Esophagus muscularis mucosa (tissue), 4 donors: ENCODE measurements around the gene PSKH1. TPM values are rescaled to one million over a fixed set of nuclear protein-coding genes. Genes with fewer than 3 reads are reported as not detected.

Experiments
- DNase-seq: peaks from one replicate; pipeline ENCODE4 v3.0.0-alpha.2; 2017; ENCODE audit errors: extremely low spot score
- H3K27ac ChIP-seq, 4 donors: fragments of 200-600 bp; sonication (generic); replicated peaks in 1 of 4; 1 replicate in 3 of 4; 2 replicates in 1 of 4; pipeline ENCODE4 v1.5.1; 2016 to 2019; ENCODE audit warnings: mild to moderate bottlenecking in 1 of 4
- H3K27me3 ChIP-seq, 4 donors: fragments of 200-600 bp; sonication (generic); one replicate each; pipeline versions ENCODE4 v1.5.1 to v1.6.0; 2016 to 2019
- H3K36me3 ChIP-seq, 4 donors: fragments of 200-600 bp; sonication (generic); one replicate each; pipeline ENCODE4 v1.5.1; 2016 to 2019
- H3K4me1 ChIP-seq, 4 donors: fragments of 200-600 bp; sonication (generic); one replicate each; pipeline ENCODE4 v1.5.1; 2016 to 2019
- H3K4me3 ChIP-seq, 4 donors: fragments of 200-600 bp; sonication (generic); 1 replicate in 2 of 4; 2 replicates in 2 of 4; pipeline ENCODE4 v1.5.1; 2016 to 2019; ENCODE audit warnings: mild to moderate bottlenecking in 4 of 4, moderate library complexity in 1 of 4
- H3K9me3 ChIP-seq, 4 donors: fragments of 200-600 bp; sonication (generic); 1 replicate in 3 of 4; 2 replicates in 1 of 4; pipeline ENCODE4 v1.5.1; 2016 to 2019
- CTCF ChIP-seq, 3 experiments: fragments of 200-600 bp in 2 of 3; fragments of 450-650 bp in 1 of 3; sonication (generic) in 2 of 3; IDR thresholded peaks; one replicate each; pipeline ENCODE4 v1.5.1; 2017 to 2019; ENCODE audit warnings: antibody characterized with exemption in 3 of 3, mild to moderate bottlenecking in 2 of 3, moderate library complexity in 1 of 3
- EP300 ChIP-seq: sonication (generic); formaldehyde crosslinking; IDR thresholded peaks from one replicate; pipeline ENCODE4 v1.6.1; 2017; ENCODE audit warnings: antibody characterized with exemption
- POLR2A ChIP-seq: fragments of 450-650 bp; IDR thresholded peaks from one replicate; pipeline ENCODE4 v1.6.1; 2017; ENCODE audit warnings: antibody characterized with exemption, moderate library complexity, mild to moderate bottlenecking, low read depth
- POLR2AphosphoS5 ChIP-seq, 2 donors: sonication (generic); formaldehyde crosslinking; IDR thresholded peaks; one replicate each; pipeline ENCODE4 v1.6.1; 2017; ENCODE audit warnings: antibody characterized with exemption in 2 of 2
- WGBS: methylation state at CpG from one replicate; pipeline ENCODE4 v1.1.5; 2018; 5-methylcytosine and 5-hydroxymethylcytosine counted together
- intact Hi-C: fragments of 100-400 bp; cut with DNase I; formaldehyde crosslinking; loops from one replicate; pipeline ENCODE4 v1.15.1; 2023
- total RNA-seq, 4 donors: library from RNA; depleted of rRNA; stranded (reverse); fragments of >200 nt; gene quantifications; one replicate each; pipeline versions ENCODE4 v1.1.0 to v1.2.1, GENCODE V29; 2016

PSKH1 gene
- total RNA-seq, 4 donors from 2014 or later = 16.1 to 35.4 (median 26.4) TPM

GRCh38 chr16:67951485-67951884 is 58.4 kb downstream of the PSKH1 start:
- intact Hi-C loops = no loop called here
- peak; percentile 14 to 21 for TF ChIP-seq POLR2AphosphoS5 (IDR thresholded peaks at IDR 0.05)
- no peak for TF ChIP-seq EP300
- H3K27me3 ChIP-seq = no peaks in the 10 kb centered on the region
- H3K4me3 ChIP-seq = no peak overlapping the region
- no peak for DNase-seq
- no peaks in the 10 kb centered on the region for H3K9me3 ChIP-seq
- WGBS = 60% methylated on average over 2 of the region's 12 CpGs
- peaks cover 79 to 100% (median 99%) of the 10 kb centered on the region in 4 donors for H3K36me3 ChIP-seq
- peaks cover 13 to 50% (median 40%) of the 10 kb centered on the region in 4 donors for H3K4me1 ChIP-seq
- H3K27ac ChIP-seq = peak overlapping the region; percentile 44 to 64 (median 46)

- H3K27ac ChIP-seq = peak overlapping the region in 1 of 4 donors; percentile 26
- intact Hi-C loops = no loop called here
- TF ChIP-seq POLR2A = no peak
- no peak for TF ChIP-seq POLR2AphosphoS5 (IDR thresholded peaks at IDR 0.05)
- TF ChIP-seq CTCF (IDR thresholded peaks at IDR 0.05) = no peak
- no peak for TF ChIP-seq EP300
- no peaks in the 10 kb centered on the region for H3K27me3 ChIP-seq
- no peaks in the 10 kb centered on the region for H3K9me3 ChIP-seq
- H3K36me3 ChIP-seq = peaks cover 63 to 100% (median 96%) of the 10 kb centered on the region in 4 donors
- WGBS = 89% methylated on average over 8 of the region's 8 CpGs
- H3K4me3 ChIP-seq = no peak overlapping the region
- DNase-seq = no peak
- peaks cover 20 to 44% (median 40%) of the 10 kb centered on the region in 4 donors for H3K4me1 ChIP-seq
Measured at GRCh38 chr16:67953641-67954375, 60.8 kb downstream of the PSKH1 start.

- H3K4me3 ChIP-seq = no peak overlapping the region
- H3K27me3 ChIP-seq = no peaks in the 10 kb centered on the region
- 84% methylated on average over 3 of the region's 10 CpGs for WGBS
- H3K36me3 ChIP-seq = peaks cover 55 to 100% (median 93%) of the 10 kb centered on the region in 4 donors
- H3K4me1 ChIP-seq = peaks cover 27 to 52% (median 48%) of the 10 kb centered on the region in 4 donors
- intact Hi-C loops = no loop called here
- TF ChIP-seq POLR2AphosphoS5 (IDR thresholded peaks at IDR 0.05) = no peak
- TF ChIP-seq CTCF (IDR thresholded peaks at IDR 0.05) = no peak
- no peak for TF ChIP-seq EP300
- TF ChIP-seq POLR2A = no peak
- DNase-seq = no peak
- no peaks in the 10 kb centered on the region for H3K9me3 ChIP-seq
- H3K27ac ChIP-seq = peak overlapping the region in 2 of 4 donors; percentile 18 to 26
Measured at GRCh38 chr16:67954421-67955196, 61.6 kb downstream of the PSKH1 start.

- no peak for DNase-seq
- intact Hi-C loops = no loop called here
- peaks cover 44 to 56% (median 55%) of the 10 kb centered on the region in 4 donors for H3K4me1 ChIP-seq
- WGBS = 80% methylated on average over 2 of the region's 9 CpGs
- no peak for TF ChIP-seq CTCF (IDR thresholded peaks at IDR 0.05)
- TF ChIP-seq EP300 = no peak
- TF ChIP-seq POLR2A = no peak
- no peak for TF ChIP-seq POLR2AphosphoS5 (IDR thresholded peaks at IDR 0.05)
- H3K36me3 ChIP-seq = peaks cover 52 to 100% (median 92%) of the 10 kb centered on the region in 4 donors
- no peaks in the 10 kb centered on the region for H3K27me3 ChIP-seq
- no peak overlapping the region for H3K4me3 ChIP-seq
- H3K9me3 ChIP-seq = no peaks in the 10 kb centered on the region
- H3K27ac ChIP-seq = peak overlapping the region; percentile 28 to 100 (median 75)
Measured at GRCh38 chr16:67957622-67958021, 64.6 kb downstream of the PSKH1 start.
